PFSK-1 (cell line): ENCODE results near the gene SULT2B1.

Experiments used
- FOXP2 ChIP-seq: optimal IDR thresholded peaks from 2 replicates; pipeline ENCODE3; 2011; ENCODE audit warnings: borderline replicate concordance, control low read depth, inconsistent platforms; ENCODE audit not compliant: insufficient read depth; ENCODE audit errors: extremely low read length, extremely low read depth
- POLR2AphosphoS5 ChIP-seq: IDR thresholded peaks from 2 replicates; pipeline ENCODE4 v1.6.1; 2012; ENCODE audit warnings: low read depth, mild to moderate bottlenecking, control low read depth, low read length, moderate library complexity
- SIN3A ChIP-seq: IDR thresholded peaks from 2 replicates; pipeline ENCODE4 v1.6.1; 2012; ENCODE audit warnings: mild to moderate bottlenecking, low read length, moderate library complexity, borderline replicate concordance; ENCODE audit not compliant: insufficient read depth
- TAF1 ChIP-seq: IDR thresholded peaks from 2 replicates; pipeline ENCODE4 v1.6.1; 2012; ENCODE audit warnings: low read length, control low read depth, borderline replicate concordance; ENCODE audit not compliant: insufficient read depth
- TF ChIP-seq, protein P1 (sequence below), 2 experiments: IDR thresholded peaks; 2 replicates each; pipeline versions ENCODE4 v1.6.1 to v1.8.0; 2011 to 2012; ENCODE audit warnings: low read depth in 2 of 2, low read length in 2 of 2, control low read depth in 1 of 2, inconsistent platforms in 1 of 2, mild to moderate bottlenecking in 1 of 2, moderate library complexity in 1 of 2; ENCODE audit not compliant: insufficient read depth in 1 of 2

SULT2B1 gene

GRCh38 chr19:48595833-48596232, 43.9 kb downstream of the SULT2B1 start:
- TF ChIP-seq, protein P1, sequence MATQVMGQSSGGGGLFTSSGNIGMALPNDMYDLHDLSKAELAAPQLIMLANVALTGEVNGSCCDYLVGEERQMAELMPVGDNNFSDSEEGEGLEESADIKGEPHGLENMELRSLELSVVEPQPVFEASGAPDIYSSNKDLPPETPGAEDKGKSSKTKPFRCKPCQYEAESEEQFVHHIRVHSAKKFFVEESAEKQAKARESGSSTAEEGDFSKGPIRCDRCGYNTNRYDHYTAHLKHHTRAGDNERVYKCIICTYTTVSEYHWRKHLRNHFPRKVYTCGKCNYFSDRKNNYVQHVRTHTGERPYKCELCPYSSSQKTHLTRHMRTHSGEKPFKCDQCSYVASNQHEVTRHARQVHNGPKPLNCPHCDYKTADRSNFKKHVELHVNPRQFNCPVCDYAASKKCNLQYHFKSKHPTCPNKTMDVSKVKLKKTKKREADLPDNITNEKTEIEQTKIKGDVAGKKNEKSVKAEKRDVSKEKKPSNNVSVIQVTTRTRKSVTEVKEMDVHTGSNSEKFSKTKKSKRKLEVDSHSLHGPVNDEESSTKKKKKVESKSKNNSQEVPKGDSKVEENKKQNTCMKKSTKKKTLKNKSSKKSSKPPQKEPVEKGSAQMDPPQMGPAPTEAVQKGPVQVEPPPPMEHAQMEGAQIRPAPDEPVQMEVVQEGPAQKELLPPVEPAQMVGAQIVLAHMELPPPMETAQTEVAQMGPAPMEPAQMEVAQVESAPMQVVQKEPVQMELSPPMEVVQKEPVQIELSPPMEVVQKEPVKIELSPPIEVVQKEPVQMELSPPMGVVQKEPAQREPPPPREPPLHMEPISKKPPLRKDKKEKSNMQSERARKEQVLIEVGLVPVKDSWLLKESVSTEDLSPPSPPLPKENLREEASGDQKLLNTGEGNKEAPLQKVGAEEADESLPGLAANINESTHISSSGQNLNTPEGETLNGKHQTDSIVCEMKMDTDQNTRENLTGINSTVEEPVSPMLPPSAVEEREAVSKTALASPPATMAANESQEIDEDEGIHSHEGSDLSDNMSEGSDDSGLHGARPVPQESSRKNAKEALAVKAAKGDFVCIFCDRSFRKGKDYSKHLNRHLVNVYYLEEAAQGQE (IDR thresholded peaks at IDR 0.05; ENCODE audit: insufficient read depth in 1 of 2, low read depth in 2 of 2, low read length in 2 of 2), result no peak

GRCh38 chr19:48596237-48596636, 44.3 kb downstream of the SULT2B1 start:
- TF ChIP-seq, protein P1 (IDR thresholded peaks at IDR 0.05; ENCODE audit: insufficient read depth in 1 of 2, low read depth in 2 of 2, low read length in 2 of 2), result no peak
- TF ChIP-seq SIN3A (no peak), POLR2AphosphoS5 (no peak), FOXP2 (no peak), TAF1 (no peak)

DNA sequence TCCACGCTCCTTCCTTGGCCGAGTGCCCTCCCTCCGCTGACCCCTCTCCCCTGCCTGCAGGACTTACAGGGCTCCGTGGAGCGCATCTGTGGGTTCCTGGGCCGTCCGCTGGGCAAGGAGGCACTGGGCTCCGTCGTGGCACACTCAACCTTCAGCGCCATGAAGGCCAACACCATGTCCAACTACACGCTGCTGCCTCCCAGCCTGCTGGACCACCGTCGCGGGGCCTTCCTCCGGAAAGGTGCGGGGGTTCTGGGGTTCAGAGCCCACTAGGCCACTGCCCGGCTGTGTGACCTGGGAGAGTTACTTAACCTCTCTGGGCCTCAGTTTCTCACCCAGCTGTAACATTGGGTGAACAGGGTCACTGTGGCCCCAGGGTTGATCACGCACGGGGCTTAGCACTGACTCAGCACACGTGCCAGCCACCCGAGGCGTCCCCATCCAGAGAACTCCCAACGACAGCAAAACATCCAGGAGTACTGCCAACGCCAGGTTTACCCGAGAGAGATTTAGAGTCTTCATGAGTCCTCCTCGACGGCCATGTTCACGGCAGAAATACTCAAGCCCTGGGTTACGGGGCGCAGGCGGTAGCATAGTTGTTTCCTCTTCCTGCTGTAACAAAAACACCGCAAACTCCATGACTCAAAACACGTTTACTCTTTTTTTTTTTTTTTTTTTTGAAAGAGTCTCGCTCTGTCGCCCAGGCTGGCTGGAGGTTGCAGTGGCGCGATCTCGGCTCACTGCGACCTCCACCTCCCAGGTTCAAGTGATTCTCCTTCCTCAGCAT, 44.9 kb downstream of the SULT2B1 start:
- no peak for TF ChIP-seq TAF1
- no peak for TF ChIP-seq POLR2AphosphoS5
- TF ChIP-seq, protein P1 (IDR thresholded peaks at IDR 0.05; ENCODE audit: insufficient read depth in 1 of 2, low read depth in 2 of 2, low read length in 2 of 2), result no peak
- no peak for TF ChIP-seq SIN3A

DNA sequence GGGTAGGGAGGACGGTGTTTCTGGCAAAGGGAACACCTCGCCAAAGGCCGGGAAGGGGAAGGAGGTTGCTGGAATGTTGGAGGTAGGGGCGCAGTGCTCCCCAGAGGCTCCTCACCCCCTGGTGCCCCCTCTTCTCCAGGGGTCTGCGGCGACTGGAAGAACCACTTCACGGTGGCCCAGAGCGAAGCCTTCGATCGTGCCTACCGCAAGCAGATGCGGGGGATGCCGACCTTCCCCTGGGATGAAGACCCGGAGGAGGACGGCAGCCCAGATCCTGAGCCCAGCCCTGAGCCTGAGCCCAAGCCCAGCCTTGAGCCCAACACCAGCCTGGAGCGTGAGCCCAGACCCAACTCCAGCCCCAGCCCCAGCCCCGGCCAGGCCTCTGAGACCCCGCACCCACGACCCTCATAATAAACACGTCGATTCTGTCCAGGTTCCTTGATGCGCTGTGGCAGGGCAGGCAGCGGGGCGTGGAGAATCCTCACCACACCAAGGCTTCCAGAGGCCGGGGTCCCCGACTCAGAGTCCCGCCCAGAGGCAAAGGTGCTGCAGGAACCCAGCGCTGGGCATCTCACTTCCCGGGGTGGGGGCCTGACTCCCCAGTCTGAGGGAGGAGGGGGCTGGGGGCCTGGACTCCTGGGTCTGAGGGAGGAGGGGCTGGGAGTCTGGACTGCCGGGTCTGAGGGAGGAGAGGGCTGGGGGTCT, 47.2 kb downstream of the SULT2B1 start:
- TF ChIP-seq TAF1 (no peak), FOXP2 (no peak), POLR2AphosphoS5 (no peak), SIN3A (no peak)
- TF ChIP-seq, protein P1 (IDR thresholded peaks at IDR 0.05; ENCODE audit: insufficient read depth in 1 of 2, low read depth in 2 of 2, low read length in 2 of 2), result no peak
